GM18873 (cell line): ENCODE results near the gene NELL1.

Experiments used
- ATAC-seq: cut with Tn5 transposase; IDR thresholded peaks from one replicate; pipeline ENCODE4 v1.9.1; 2021; ENCODE audit warnings: mild to moderate bottlenecking, moderate library complexity, moderate number of reproducible peaks; ENCODE audit not compliant: unreplicated experiment, low FRiP score

The NELL1 gene

GRCh38 chr11:21289686-21290085 lies 620.3 kb downstream of the NELL1 start:
- ATAC-seq: no peak

GRCh38 chr11:21295508-21295907 lies 626.1 kb downstream of the NELL1 start:
- ATAC-seq: no peak

GRCh38 chr11:21301981-21302380 lies 632.6 kb downstream of the NELL1 start:
- ATAC-seq: no peak

DNA sequence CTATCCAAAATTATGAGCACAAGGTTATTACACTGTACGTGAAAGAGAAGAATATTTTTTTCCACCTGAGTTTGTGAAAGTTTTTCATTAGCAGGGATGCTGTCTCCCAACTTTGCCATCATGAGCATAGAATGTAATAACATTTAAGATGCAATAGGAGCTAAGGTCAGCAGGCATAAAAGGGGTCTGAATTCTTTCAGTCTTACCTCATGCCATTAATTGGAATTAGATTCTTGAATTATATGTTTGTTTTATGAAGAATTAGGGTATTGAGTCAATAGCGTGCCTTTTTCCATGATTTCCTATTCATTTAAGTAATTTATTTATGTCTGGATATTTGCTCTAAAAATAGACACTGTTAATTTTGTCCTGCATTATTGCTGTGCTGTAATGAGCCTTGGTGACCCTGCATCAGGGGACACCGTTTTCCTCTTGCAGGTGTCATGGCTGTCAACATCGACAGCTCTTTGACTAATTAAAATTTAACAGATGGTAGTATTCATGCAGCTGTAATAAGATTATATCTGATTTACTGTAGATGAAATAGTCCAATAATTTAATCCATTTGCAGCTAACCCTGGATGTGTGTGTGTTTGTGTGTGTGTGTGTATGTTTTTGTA lies 637.5 kb downstream of the NELL1 start:
- ATAC-seq: no peak

- ATAC-seq: no peak
Observed at GRCh38 chr11:21307874-21308273, 638.5 kb downstream of the NELL1 start.

DNA sequence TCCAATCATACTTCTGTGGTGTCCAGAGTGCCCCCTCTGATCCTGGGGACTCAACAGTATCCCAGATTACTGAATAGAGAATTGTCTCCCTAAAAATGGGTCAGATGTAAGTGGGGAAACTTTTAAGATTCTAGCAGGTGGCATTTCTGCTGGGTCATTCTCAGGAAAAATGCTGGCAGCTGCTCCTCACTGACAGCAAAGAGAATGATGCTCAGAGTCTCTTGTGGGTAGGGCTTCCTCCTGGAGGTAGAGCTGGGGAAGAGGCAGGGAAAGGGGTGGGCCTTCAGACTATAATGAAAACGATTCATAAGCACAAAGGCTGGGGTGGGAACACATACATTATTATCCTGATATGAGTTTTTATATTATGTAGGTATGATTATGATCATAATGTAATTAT lies 647.2 kb downstream of the NELL1 start:
- ATAC-seq: no peak

GRCh38 chr11:21321072-21321471 lies 651.7 kb downstream of the NELL1 start:
- no peak for ATAC-seq

DNA sequence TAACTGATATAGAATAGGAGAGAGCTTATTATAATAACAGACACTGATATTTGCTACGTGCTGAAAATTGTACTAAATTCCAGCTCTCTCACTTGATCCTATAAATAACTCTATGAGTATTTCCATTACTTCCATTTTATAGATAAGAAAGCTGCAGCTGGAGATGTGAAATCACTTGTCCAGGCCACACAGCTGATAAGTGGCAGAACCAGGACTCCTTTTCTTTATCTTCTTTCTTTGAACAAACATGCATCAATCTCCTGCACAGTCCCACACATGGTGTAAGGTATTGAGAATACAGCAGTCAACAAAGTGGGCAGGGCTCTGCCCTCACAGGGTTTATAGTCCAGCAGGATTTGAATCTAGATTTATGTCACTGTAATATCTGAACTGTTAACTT lies 652.1 kb downstream of the NELL1 start:
- no peak for ATAC-seq

DNA sequence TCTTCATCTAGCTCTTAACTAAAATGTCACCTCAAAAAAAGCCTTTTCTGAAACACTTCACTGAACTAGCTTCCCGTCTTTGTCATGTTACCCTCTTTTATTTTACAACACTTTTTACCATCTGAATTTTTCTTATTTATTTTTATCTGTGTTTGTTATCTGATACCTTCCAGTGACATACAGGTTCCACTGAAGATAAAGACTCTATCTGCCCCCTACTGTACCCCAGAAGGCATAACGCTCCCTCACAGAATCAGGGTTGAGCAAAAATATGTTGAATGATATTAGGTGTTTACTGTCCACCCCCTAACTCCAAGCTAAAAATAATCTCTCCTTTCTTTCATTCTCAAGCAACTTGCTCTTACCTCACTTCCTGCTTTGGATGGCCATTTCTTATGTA lies 654.2 kb downstream of the NELL1 start:
- no peak for ATAC-seq

GRCh38 chr11:21343204-21343603 lies 673.8 kb downstream of the NELL1 start:
- ATAC-seq: no peak

GRCh38 chr11:21346361-21346760 lies 677.0 kb downstream of the NELL1 start:
- ATAC-seq: no peak

- ATAC-seq: no peak
Observed at GRCh38 chr11:21350613-21351012, 681.2 kb downstream of the NELL1 start.

DNA sequence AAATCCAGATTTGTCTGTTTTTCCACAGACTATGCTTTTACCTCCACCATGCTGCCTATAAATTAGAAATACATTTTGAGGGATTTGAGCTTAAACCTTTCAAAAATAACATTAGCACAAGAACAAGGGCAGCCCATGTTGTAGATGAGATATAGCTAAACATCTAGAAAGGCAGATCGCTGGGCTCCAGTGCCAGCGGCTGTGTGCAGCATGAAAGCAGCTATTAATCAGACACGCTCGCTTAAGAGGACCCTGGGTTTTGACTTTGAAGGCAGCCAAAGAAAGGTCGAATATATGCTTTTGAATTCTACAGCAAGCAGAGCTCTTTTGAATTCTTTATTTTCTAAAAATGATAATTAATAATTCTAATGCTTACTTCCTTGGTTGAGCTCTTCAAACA lies 684.0 kb downstream of the NELL1 start:
- no peak for ATAC-seq

DNA sequence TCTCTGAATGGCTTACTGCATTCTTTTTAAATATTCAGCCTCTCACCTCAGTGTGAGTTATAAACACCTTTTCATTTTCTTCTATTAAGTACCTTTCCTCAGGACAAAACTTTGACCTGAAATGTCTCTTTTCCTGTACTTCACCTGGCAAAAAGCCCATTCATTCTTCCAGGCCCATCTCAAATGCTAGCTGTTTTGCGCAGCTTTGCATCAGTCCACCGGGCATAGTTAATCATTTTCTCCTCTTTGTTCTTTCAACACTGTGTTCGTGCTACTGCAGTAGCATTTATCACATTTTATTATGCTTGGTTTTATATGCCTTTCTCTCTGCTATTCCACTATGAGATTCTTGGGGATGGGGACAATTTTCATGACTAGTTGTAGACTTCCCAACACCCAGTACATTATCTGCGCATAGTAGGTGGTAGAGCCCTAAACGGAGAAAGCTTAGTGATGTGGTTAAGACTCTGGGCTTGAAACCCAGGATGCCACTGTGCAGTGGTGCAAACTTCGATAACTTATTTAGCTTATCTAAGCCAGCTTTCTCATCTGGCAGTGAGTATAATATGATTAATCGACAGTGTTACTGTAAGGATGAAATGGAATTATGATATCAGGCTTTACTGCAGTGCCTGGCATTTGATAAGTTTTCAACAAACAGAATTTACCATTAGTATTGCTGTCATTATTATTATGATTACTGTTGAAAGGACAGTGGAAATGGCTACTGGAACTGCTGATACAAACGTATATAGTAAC lies 695.7 kb downstream of the NELL1 start:
- ATAC-seq: no peak

- no peak for ATAC-seq
Observed at GRCh38 chr11:21369947-21370346, 700.6 kb downstream of the NELL1 start.

DNA sequence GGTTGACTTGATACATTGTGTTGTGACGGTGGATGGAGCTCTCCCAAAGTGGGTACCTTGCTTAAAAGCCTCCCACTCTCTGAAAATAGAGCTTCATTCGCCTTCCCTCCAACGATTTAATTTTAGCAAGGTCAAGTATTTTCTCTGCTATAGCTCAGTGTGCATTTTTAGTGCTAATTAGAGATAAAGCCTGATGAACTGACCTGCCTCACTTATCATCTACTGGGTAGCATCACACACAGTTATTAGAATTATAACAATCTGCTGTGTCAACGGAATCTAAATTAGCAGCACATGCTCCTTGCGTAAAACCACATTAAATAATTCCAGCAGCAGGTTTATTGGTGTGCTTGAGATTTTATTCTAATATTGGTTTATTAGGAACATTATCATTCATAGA lies 701.7 kb downstream of the NELL1 start:
- no peak for ATAC-seq

DNA sequence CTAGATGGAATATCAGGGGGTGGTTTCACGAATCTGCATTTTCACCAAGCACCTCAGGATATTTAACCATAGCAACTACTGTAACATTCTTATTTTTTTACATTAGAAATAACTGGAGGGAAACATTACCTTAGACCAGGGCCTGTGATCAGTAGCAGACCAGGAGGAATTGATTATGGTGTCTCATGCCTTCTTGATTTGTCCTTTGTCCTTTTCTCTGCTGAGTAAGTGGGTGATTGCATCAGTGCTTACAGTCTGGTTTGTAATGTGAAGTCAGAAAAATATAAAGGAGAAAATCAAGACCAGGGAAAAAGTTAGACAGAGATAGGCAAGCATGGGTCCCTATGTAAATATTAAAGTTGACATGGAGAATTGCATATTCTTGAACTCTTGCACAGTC lies 703.3 kb downstream of the NELL1 start:
- no peak for ATAC-seq

DNA sequence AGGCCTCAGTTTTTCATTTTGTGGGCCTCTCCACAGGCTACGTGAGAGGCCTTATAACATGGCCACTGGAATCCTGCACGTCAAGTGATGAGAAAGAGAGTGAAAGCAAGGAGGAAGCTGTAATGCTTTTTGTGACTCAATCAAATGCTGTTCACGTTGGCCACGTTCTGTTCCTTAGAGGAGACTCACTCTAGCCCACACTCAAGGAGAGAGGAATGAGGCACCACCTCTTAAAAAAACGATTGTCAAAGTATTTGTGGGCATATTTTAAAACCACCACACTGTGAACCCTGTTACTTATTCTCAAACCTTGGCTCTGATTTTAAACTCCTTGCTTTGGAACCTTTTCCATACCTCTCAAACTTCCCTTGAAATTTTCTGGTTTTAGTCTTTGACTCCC lies 705.0 kb downstream of the NELL1 start:
- no peak for ATAC-seq

DNA sequence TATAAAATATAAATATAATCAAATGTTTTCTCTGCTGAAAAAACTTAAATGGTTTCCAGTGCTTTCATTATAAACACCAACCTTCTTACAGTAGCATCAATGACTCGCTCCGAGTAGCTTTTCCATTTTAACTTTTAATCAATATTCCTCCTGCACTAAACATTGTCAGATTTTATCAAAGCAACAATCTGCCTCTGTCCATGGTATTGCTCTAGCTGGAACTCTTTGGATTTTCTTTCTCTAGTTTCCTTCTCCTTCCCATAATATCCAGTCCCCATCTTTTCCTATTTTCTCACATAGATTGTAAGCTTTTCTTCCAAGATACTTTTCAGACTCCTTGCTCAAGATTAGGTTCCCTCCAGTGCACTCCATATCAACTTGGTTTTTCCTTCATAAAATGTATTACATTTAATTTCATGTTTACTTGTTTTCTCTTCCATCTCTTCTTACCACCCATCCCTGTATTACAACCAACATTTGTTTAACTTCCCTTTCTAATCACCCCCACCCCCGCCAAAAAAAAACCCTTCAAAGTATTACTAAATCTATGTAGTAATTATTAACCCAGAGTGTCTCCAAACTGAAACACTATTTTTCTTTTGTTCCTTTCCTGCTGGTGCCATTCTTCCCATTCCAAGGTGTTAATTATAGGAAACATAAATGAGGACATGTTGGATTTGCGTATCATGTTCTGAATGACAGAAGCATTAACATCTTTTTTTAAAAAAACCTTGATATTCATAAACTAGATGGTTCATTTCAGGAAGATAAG lies 716.5 kb downstream of the NELL1 start:
- no peak for ATAC-seq

GRCh38 chr11:21390430-21390829 lies 721.0 kb downstream of the NELL1 start:
- no peak for ATAC-seq

DNA sequence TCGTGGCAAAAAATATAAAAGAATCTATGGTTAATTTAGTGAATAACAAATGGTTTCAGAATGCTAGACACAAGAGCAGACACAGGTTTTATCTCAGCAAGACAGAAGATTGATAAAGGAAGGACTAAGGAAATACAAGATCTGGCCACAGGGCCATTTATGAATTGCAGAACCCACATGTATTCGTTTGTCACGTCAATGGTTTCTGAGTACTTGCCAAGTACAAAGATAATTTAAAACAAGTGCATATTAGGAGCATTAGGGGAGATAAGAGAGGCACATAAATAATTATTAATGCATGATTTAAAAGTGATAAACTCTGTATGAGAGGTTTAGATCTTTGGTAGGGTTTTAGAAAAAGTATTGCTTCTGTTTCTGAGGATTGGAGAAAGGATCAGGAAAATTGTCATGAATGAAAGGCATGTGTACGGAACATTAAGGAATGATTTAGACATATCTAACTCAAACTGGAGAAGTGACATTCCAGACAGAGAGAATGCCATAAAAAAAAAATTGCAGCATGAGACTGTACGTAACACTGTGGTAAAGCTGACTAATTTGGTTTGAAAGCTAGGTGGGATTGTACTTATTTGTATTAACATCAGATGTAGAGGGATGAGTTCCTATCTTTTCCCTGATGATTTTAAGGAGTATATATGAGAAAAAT lies 727.1 kb downstream of the NELL1 start:
- no peak for ATAC-seq
